HepG2 (cell line): ENCODE data around the gene C20orf96. TPM values are rescaled to one million over a fixed set of nuclear protein-coding genes. Genes with fewer than 3 reads are reported as not detected.

Experiments used
- HIVEP1 ChIP-seq: sonication (generic); formaldehyde crosslinking; IDR thresholded peaks from 2 replicates; pipeline ENCODE4 v1.4.0; 2020; ENCODE audit warnings: mild to moderate bottlenecking, missing genetic modification reagents
- IKZF5 ChIP-seq: IDR thresholded peaks from 2 replicates; pipeline ENCODE4 v1.6.1; 2018; ENCODE audit warnings: missing genetic modification reagents, mild to moderate bottlenecking, missing compliant biosample characterization
- KAT7 ChIP-seq: IDR thresholded peaks from 2 replicates; pipeline ENCODE4 v1.6.1; 2018; ENCODE audit warnings: borderline replicate concordance, missing compliant biosample characterization
- MED8 ChIP-seq: sonication (generic); formaldehyde crosslinking; IDR thresholded peaks from 2 replicates; pipeline ENCODE4 v1.8.1; 2023; ENCODE audit warnings: mild to moderate bottlenecking, missing genetic modification reagents; ENCODE audit not compliant: insufficient replicate concordance
- SKIL ChIP-seq: sonication (generic); formaldehyde crosslinking; IDR thresholded peaks from 2 replicates; pipeline ENCODE4 v1.8.0; 2022; ENCODE audit warnings: missing genetic modification reagents, mild to moderate bottlenecking, moderate library complexity, borderline replicate concordance
- ZBTB39 ChIP-seq: sonication (generic); formaldehyde crosslinking; IDR thresholded peaks from 2 replicates; pipeline ENCODE4 v1.5.0; 2020; ENCODE audit warnings: missing genetic modification reagents
- ZFP91 ChIP-seq: sonication (generic); formaldehyde crosslinking; IDR thresholded peaks from 2 replicates; pipeline ENCODE4 v1.9.0; 2022; ENCODE audit warnings: missing genetic modification reagents, mild to moderate bottlenecking, borderline replicate concordance
- ZNF264 ChIP-seq: sonication (generic); formaldehyde crosslinking; IDR thresholded peaks from 2 replicates; pipeline ENCODE4 v1.4.0; 2020; ENCODE audit warnings: missing genetic modification reagents
- ZNF383 ChIP-seq: sonication (generic); formaldehyde crosslinking; IDR thresholded peaks from 2 replicates; pipeline ENCODE4 v1.4.0; 2020; ENCODE audit warnings: missing genetic modification reagents, mild to moderate bottlenecking, borderline replicate concordance
- ZSCAN21 ChIP-seq: sonication (generic); formaldehyde crosslinking; IDR thresholded peaks from 2 replicates; pipeline ENCODE4 v1.8.0; 2022; ENCODE audit warnings: mild to moderate bottlenecking, missing genetic modification reagents, moderate library complexity, borderline replicate concordance
- polyA plus RNA-seq, 8 experiments: library from polyadenylated mRNA; depleted of rRNA in 3 of 8; stranded (reverse) in 7 of 8; unstranded in 1 of 8; fragments of >200 nt; fragmentation: Illumina TruSeq in 4 of 8; extraction: Trizol in 4 of 8; gene quantifications; 2 replicates each; pipeline versions ENCODE4 v1.2.1 to v1.2.3, GENCODE V29; 2011 to 2016; ENCODE audit warnings: low read depth in 4 of 8, missing spikeins in 1 of 8, mixed read lengths in 1 of 8; ENCODE audit not compliant: insufficient read depth in 1 of 8
- total RNA-seq, 5 experiments: library from RNA; depleted of rRNA; stranded (reverse); fragments of >200 nt; fragmentation: Illumina TruSeq; extraction: Trizol; gene quantifications; 2 replicates each; pipeline ENCODE4 v1.2.3, GENCODE V29; 2016; ENCODE audit warnings: low read depth in 1 of 5
- TF ChIP-seq, protein P1 (sequence below): sonication (generic); formaldehyde crosslinking; IDR thresholded peaks from 2 replicates; pipeline ENCODE4 v1.4.0; 2020; ENCODE audit warnings: missing genetic modification reagents
- TF ChIP-seq, protein P2 (sequence below): sonication (generic); formaldehyde crosslinking; IDR thresholded peaks from 2 replicates; pipeline ENCODE4 v1.5.1; 2020; ENCODE audit warnings: missing genetic modification reagents, mild to moderate bottlenecking, borderline replicate concordance

Gene C20orf96
- total and polyA plus RNA-seq, 2 of the 13 experiments (the other 11 are each of a cell fraction or from before 2014, with no cell fraction given): 3.8 to 20.6 TPM

DNA sequence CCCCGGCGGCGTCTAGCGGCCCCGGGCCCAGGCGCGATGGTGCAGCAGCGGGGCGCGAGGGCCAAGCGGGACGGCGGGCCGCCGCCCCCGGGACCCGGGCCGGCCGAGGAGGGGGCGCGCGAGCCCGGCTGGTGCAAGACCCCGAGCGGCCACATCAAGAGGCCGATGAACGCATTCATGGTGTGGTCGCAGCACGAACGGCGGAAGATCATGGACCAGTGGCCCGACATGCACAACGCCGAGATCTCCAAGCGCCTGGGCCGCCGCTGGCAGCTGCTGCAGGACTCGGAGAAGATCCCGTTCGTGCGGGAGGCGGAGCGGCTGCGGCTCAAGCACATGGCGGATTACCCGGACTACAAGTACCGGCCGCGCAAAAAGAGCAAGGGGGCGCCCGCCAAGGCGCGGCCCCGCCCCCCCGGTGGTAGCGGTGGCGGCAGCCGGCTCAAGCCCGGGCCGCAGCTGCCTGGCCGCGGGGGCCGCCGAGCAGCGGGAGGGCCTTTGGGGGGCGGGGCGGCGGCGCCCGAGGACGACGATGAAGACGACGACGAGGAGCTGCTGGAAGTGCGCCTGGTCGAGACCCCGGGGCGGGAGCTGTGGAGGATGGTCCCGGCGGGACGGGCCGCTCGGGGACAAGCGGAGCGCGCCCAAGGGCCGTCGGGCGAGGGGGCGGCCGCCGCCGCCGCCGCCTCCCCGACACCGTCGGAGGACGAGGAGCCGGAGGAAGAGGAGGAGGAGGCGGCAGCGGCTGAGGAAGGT is 35.5 kb upstream of the C20orf96 start (continued):
- TF ChIP-seq KAT7 (CRISPR knock-in tag): no peak
- TF ChIP-seq, protein P1, sequence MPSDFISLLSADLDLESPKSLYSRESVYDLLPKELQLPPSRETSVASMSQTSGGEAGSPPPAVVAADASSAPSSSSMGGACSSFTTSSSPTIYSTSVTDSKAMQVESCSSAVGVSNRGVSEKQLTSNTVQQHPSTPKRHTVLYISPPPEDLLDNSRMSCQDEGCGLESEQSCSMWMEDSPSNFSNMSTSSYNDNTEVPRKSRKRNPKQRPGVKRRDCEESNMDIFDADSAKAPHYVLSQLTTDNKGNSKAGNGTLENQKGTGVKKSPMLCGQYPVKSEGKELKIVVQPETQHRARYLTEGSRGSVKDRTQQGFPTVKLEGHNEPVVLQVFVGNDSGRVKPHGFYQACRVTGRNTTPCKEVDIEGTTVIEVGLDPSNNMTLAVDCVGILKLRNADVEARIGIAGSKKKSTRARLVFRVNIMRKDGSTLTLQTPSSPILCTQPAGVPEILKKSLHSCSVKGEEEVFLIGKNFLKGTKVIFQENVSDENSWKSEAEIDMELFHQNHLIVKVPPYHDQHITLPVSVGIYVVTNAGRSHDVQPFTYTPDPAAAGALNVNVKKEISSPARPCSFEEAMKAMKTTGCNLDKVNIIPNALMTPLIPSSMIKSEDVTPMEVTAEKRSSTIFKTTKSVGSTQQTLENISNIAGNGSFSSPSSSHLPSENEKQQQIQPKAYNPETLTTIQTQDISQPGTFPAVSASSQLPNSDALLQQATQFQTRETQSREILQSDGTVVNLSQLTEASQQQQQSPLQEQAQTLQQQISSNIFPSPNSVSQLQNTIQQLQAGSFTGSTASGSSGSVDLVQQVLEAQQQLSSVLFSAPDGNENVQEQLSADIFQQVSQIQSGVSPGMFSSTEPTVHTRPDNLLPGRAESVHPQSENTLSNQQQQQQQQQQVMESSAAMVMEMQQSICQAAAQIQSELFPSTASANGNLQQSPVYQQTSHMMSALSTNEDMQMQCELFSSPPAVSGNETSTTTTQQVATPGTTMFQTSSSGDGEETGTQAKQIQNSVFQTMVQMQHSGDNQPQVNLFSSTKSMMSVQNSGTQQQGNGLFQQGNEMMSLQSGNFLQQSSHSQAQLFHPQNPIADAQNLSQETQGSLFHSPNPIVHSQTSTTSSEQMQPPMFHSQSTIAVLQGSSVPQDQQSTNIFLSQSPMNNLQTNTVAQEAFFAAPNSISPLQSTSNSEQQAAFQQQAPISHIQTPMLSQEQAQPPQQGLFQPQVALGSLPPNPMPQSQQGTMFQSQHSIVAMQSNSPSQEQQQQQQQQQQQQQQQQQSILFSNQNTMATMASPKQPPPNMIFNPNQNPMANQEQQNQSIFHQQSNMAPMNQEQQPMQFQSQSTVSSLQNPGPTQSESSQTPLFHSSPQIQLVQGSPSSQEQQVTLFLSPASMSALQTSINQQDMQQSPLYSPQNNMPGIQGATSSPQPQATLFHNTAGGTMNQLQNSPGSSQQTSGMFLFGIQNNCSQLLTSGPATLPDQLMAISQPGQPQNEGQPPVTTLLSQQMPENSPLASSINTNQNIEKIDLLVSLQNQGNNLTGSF (CRISPR knock-in tag): no peak
- TF ChIP-seq SKIL (CRISPR knock-in tag): no peak
- no peak for TF ChIP-seq ZBTB39 (CRISPR knock-in tag)
- TF ChIP-seq ZNF264 (CRISPR knock-in tag): no peak
- TF ChIP-seq ZSCAN21 (CRISPR knock-in tag): peak; percentile 69; the same call in 1 of the 2 replicates
- no peak for TF ChIP-seq HIVEP1
- TF ChIP-seq ZFP91 (CRISPR knock-in tag): no peak
- no peak for TF ChIP-seq ZNF383 (CRISPR knock-in tag)
- TF ChIP-seq, protein P2, sequence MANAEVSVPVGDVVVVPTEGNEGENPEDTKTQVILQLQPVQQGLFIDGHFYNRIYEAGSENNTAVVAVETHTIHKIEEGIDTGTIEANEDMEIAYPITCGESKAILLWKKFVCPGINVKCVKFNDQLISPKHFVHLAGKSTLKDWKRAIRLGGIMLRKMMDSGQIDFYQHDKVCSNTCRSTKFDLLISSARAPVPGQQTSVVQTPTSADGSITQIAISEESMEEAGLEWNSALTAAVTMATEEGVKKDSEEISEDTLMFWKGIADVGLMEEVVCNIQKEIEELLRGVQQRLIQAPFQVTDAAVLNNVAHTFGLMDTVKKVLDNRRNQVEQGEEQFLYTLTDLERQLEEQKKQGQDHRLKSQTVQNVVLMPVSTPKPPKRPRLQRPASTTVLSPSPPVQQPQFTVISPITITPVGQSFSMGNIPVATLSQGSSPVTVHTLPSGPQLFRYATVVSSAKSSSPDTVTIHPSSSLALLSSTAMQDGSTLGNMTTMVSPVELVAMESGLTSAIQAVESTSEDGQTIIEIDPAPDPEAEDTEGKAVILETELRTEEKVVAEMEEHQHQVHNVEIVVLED (CRISPR knock-in tag): no peak; the same call in 1 of the 2 replicates
- TF ChIP-seq MED8 (CRISPR knock-in tag): peak; percentile 83
- no peak for TF ChIP-seq IKZF5
